Activated B cell treated with CpG ODN at 0.5 μM for 24 hours (primary cell): Measurements from ENCODE around the gene LHFPL2. TPM values are rescaled to one million over a fixed set of nuclear protein-coding genes. Genes with fewer than 3 reads are reported as not detected.
"Not testable (repeated sequence)": the region's sequence is repeated elsewhere in the genome, so short reads cannot be mapped to it uniquely, and the experiment has no call there.

Experiments
- ATAC-seq: fragments of 200-7000 bp; cut with Tn5 transposase; one replicate; pipeline ENCODE4 v1.10.0; 2021; ENCODE audit warnings: low read depth, mild to moderate bottlenecking, moderate library complexity
- CTCF ChIA-PET: fragments of 350-600 bp; sonication (Branson Sonifier 250); formaldehyde crosslinking; loops from one replicate; lab custom pipeline; 2021; ENCODE audit warnings: antibody characterized with exemption; lab: Charles Lee
- POLR2A ChIA-PET: fragments of 350-600 bp; sonication (Branson Sonifier 250); formaldehyde crosslinking; loops from one replicate; lab custom pipeline; 2021; ENCODE audit warnings: antibody characterized with exemption; lab: Charles Lee
- DNase-seq: peaks from one replicate; pipeline ENCODE4 v3.0.0; 2022
- H3K27ac Mint-ChIP-seq: one replicate; pipeline ENCODE4 v1.8.0; 2020; ENCODE audit warnings: mixed read lengths
- H3K27me3 Mint-ChIP-seq: one replicate; pipeline ENCODE4 v1.8.0; 2021; ENCODE audit warnings: mixed read lengths
- H3K36me3 Mint-ChIP-seq: one replicate; pipeline ENCODE4 v1.8.0; 2021; ENCODE audit warnings: low read depth, mixed read lengths
- H3K4me1 Mint-ChIP-seq: one replicate; pipeline ENCODE4 v1.8.0; 2021; ENCODE audit warnings: mixed read lengths
- H3K4me3 Mint-ChIP-seq: one replicate; pipeline ENCODE4 v1.8.0; 2020; ENCODE audit warnings: mild to moderate bottlenecking, mixed read lengths
- H3K9me3 Mint-ChIP-seq: one replicate; pipeline ENCODE4 v1.8.0; 2020; ENCODE audit warnings: mixed read lengths
- CTCF ChIP-seq: fragments of 200-600 bp; IDR thresholded peaks from one replicate; pipeline ENCODE4 v1.8.0; 2022; ENCODE audit warnings: antibody characterized with exemption, mild to moderate bottlenecking
- intact Hi-C: fragments of 100-400 bp; cut with micrococcal nuclease; formaldehyde crosslinking; loops from one replicate; pipeline ENCODE4 v1.15.1; 2024
- total RNA-seq: library from RNA; stranded (reverse); gene quantifications from 2 replicates; pipeline ENCODE4 v1.2.3, GENCODE V29; 2022

Gene LHFPL2
- total RNA-seq: 11.0 and 12.0 TPM in 2 replicates

GRCh38 chr5:78648359-78649210 lies at the start of gene LHFPL2:
Gene LHFPL2, minus strand, starts transcription at chr5:78648772. Its CDS starts 138,559 bp downstream, at chr5:78510213.
- Mint-ChIP-seq H3K27me3 (no peaks in the 10 kb centered on the region), H3K27ac (peak within 1 kb of the TSS; percentile 73), H3K4me3 (peak within 1 kb of the TSS; percentile 83), H3K9me3 (no peaks in the 10 kb centered on the region), H3K4me1 (peaks cover 25% of the 10 kb centered on the region), H3K36me3 (peaks cover 5% of the 10 kb centered on the region)
- ChIA-PET CTCF (interaction anchor here (1.4 kb wide), 1 partner anchor 238 kb away, joined by 5 read pairs; no protein-coding TSS in a partner anchor), POLR2A (interaction anchor here (0.6 to 3.1 kb wide), 15 partner anchors 18 to 337 kb away, joined by 3 to 21 read pairs (median 4); partner anchors contain the start of gene ARSB)
- DNase-seq (peak; percentile 63), ATAC-seq (peak; percentile 69)
- TF ChIP-seq CTCF: no peak
- intact Hi-C loops: loop anchor here (1.0 to 10.0 kb wide), 7 partner anchors 74 to 866 kb away; partner anchors contain the start of gene HOMER1

GRCh38 chr5:78696637-78697036 lies 48.1 kb upstream of the LHFPL2 start:
- Mint-ChIP-seq H3K4me1 (no peaks in the 10 kb centered on the region), H3K4me3 (no peak overlapping the region), H3K36me3 (no peaks in the 10 kb centered on the region), H3K27me3 (no peaks in the 10 kb centered on the region), H3K27ac (no peak overlapping the region), H3K9me3 (peaks cover 6% of the 10 kb centered on the region)
- ChIA-PET POLR2A (no interaction called here), CTCF (no interaction called here)
- ATAC-seq (no peak), DNase-seq (no peak)
- TF ChIP-seq CTCF: no peak
- intact Hi-C loops: no loop called here

GRCh38 chr5:78696052-78696451 lies 47.5 kb upstream of the LHFPL2 start:
- CTCF ChIA-PET, H3K4me1 Mint-ChIP-seq, H3K27me3 Mint-ChIP-seq, H3K4me3 Mint-ChIP-seq, ATAC-seq, intact Hi-C loops, H3K9me3 Mint-ChIP-seq, H3K27ac Mint-ChIP-seq, H3K36me3 Mint-ChIP-seq, POLR2A ChIA-PET, DNase-seq: not testable (repeated sequence)

GRCh38 chr5:78693339-78693738 lies 44.8 kb upstream of the LHFPL2 start:
- Mint-ChIP-seq H3K4me1 (peaks cover 6% of the 10 kb centered on the region), H3K9me3 (peaks cover 6% of the 10 kb centered on the region), H3K27me3 (no peaks in the 10 kb centered on the region), H3K27ac (no peak overlapping the region), H3K4me3 (no peak overlapping the region), H3K36me3 (no peaks in the 10 kb centered on the region)
- no peak for ATAC-seq
- no peak for DNase-seq
- ChIA-PET POLR2A (no interaction called here), CTCF (no interaction called here)
- no peak for TF ChIP-seq CTCF
- intact Hi-C loops: loop anchor here (2.0 kb wide), 1 partner anchor 15 kb away; no protein-coding TSS in a partner anchor

- ChIA-PET POLR2A (no interaction called here), CTCF (no interaction called here)
- DNase-seq: no peak
- no peak for ATAC-seq
- no peak for TF ChIP-seq CTCF
- intact Hi-C loops: no loop called here
- Mint-ChIP-seq H3K4me3 (no peak overlapping the region), H3K9me3 (peaks cover 6% of the 10 kb centered on the region), H3K36me3 (no peaks in the 10 kb centered on the region), H3K27me3 (no peaks in the 10 kb centered on the region), H3K4me1 (peaks cover 6% of the 10 kb centered on the region), H3K27ac (no peak overlapping the region)
Observed at GRCh38 chr5:78691084-78691960, 42.8 kb upstream of the LHFPL2 start.
